Ishikawa (cell line): Measurements from ENCODE around the gene DIS3L2.

Experiments used
- CEBPB ChIP-seq: IDR thresholded peaks from 2 replicates; pipeline ENCODE4 v1.6.1; 2012
- CREB1 ChIP-seq: IDR thresholded peaks from 2 replicates; pipeline ENCODE4 v1.6.1; 2012; ENCODE audit warnings: low read depth
- EGR1 ChIP-seq: IDR thresholded peaks from 2 replicates; pipeline ENCODE4 v1.6.1; 2012
- EP300 ChIP-seq: IDR thresholded peaks from 2 replicates; pipeline ENCODE4 v1.6.1; 2012; ENCODE audit warnings: borderline replicate concordance
- FOXM1 ChIP-seq: IDR thresholded peaks from 2 replicates; pipeline ENCODE4 v1.6.1; 2012; ENCODE audit warnings: low read depth, borderline replicate concordance
- MAX ChIP-seq: IDR thresholded peaks from 2 replicates; pipeline ENCODE4 v1.6.1; 2012
- NFIC ChIP-seq: IDR thresholded peaks from 2 replicates; pipeline ENCODE4 v1.6.1; 2012
- RAD21 ChIP-seq: IDR thresholded peaks from 2 replicates; pipeline ENCODE4 v1.6.1; 2012; ENCODE audit warnings: low read depth
- REST ChIP-seq: IDR thresholded peaks from 2 replicates; pipeline ENCODE4 v1.6.1; 2012; ENCODE audit warnings: low read depth, mild to moderate bottlenecking
- TAF1 ChIP-seq: IDR thresholded peaks from 2 replicates; pipeline ENCODE4 v1.6.1; 2012; ENCODE audit warnings: low read depth, mild to moderate bottlenecking
- TCF12 ChIP-seq: IDR thresholded peaks from 2 replicates; pipeline ENCODE4 v1.6.1; 2012; ENCODE audit warnings: low read depth
- TEAD4 ChIP-seq: IDR thresholded peaks from 2 replicates; pipeline ENCODE4 v1.6.1; 2012
- USF1 ChIP-seq: IDR thresholded peaks from 2 replicates; pipeline ENCODE4 v1.6.1; 2012
- YY1 ChIP-seq: IDR thresholded peaks from 2 replicates; pipeline ENCODE4 v1.6.1; 2012; ENCODE audit warnings: low read depth
- ZBTB7A ChIP-seq: IDR thresholded peaks from 2 replicates; pipeline ENCODE4 v1.6.1; 2012; ENCODE audit warnings: low read depth

The DIS3L2 gene

GRCh38 chr2:231919341-231920035 is 42.0 kb upstream of the DIS3L2 start:
- TF ChIP-seq MAX = no peak
- TF ChIP-seq CREB1 = no peak
- TF ChIP-seq FOXM1 = no peak
- TF ChIP-seq CEBPB = no peak
- TF ChIP-seq ZBTB7A = no peak
- TF ChIP-seq TCF12 = no peak
- no peak for TF ChIP-seq YY1
- no peak for TF ChIP-seq TAF1
- TF ChIP-seq TEAD4 = no peak
- TF ChIP-seq REST = no peak
- no peak for TF ChIP-seq USF1
- no peak for TF ChIP-seq EGR1
- no peak for TF ChIP-seq NFIC
- no peak for TF ChIP-seq RAD21
- TF ChIP-seq EP300 = no peak

GRCh38 chr2:231920366-231920765 is 41.1 kb upstream of the DIS3L2 start:
- no peak for TF ChIP-seq TEAD4

GRCh38 chr2:231920795-231921194 is 40.7 kb upstream of the DIS3L2 start:
- TF ChIP-seq EP300 (no peak), ZBTB7A (no peak)

- TF ChIP-seq ZBTB7A (no peak), MAX (no peak), EP300 (no peak), TAF1 (no peak), TEAD4 (no peak), NFIC (no peak), USF1 (no peak), REST (no peak), RAD21 (no peak), CREB1 (no peak), TCF12 (no peak), YY1 (no peak), CEBPB (no peak), EGR1 (no peak), FOXM1 (no peak)
Measured at GRCh38 chr2:231922311-231923009, 39.1 kb upstream of the DIS3L2 start.

GRCh38 chr2:231923010-231923344 is 38.5 kb upstream of the DIS3L2 start:
- TF ChIP-seq ZBTB7A = no peak
- TF ChIP-seq FOXM1 = no peak
- no peak for TF ChIP-seq TAF1
- no peak for TF ChIP-seq RAD21
- TF ChIP-seq YY1 = no peak
- no peak for TF ChIP-seq EGR1
